ENCODE data around the gene RRBP1.

RRBP1 gene

GRCh38 chr20:17587824-17588223, 94.2 kb downstream of the RRBP1 start:
- H3K27me3 ChIP-seq (replicated peaks in 2 of 5; ENCODE audit: control insufficient read depth in 4 of 5, insufficient read depth in 5 of 5, low read length in 4 of 5), result no peaks in the 10 kb centered on the region
- H3K9me3 ChIP-seq (ENCODE audit: control extremely low read depth in 1 of 5, control insufficient read depth in 4 of 5, insufficient read depth in 2 of 5, low read depth in 1 of 5, low read length in 4 of 5), result no peaks in the 10 kb centered on the region
- H3K36me3 ChIP-seq (ENCODE audit: control insufficient read depth in 4 of 4, insufficient read depth in 4 of 4, low read length in 3 of 4), result peaks cover 0 to 2% (median 0%) of the 10 kb centered on the region in 4 experiments
- no peak overlapping the region for H3K27ac ChIP-seq (ENCODE audit: insufficient read depth in 1 of 2, low read depth in 1 of 2, low read length in 2 of 2, poor library complexity in 1 of 2, severe bottlenecking in 2 of 2)
- no peak overlapping the region for H3K4me3 ChIP-seq (ENCODE audit: control insufficient read depth in 1 of 7, extremely low read depth in 1 of 7, insufficient read depth in 4 of 7, low read depth in 2 of 7, low read length in 6 of 7)
- POLR2A ChIA-PET, result no interaction called here
- H3K4me1 ChIP-seq (ENCODE audit: control extremely low read depth in 1 of 4, control insufficient read depth in 4 of 4, insufficient read depth in 4 of 4, low read length in 3 of 4), result peaks cover 0 to 7% (median 0%) of the 10 kb centered on the region in 4 experiments
- CTCF ChIA-PET, result no interaction called here
- 83% methylated on average over 3 of the region's 3 CpGs for WGBS (ENCODE audit: insufficient coverage)
- no peak for DNase-seq

DNA sequence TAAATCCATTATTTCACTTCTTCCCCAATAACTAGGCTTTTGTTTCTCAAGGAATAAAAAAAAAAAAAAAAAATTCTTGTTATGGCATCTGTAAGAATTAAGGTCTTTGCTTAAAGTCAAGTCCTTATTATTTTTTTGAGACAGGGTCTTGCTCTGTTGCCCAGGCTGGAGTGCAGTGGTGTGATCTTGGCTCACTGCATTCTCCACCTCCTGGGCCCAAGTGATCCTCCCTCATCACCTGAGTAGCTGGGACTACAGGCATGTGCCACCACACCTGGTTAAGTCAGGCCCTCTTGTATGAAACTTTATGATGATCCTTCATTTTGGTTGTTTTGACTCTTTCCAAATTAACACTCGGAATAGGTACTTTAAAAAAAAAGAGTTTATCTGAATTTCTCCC, 94.9 kb downstream of the RRBP1 start:
- CTCF ChIA-PET, result interaction anchor here (0.8 kb wide), 1 partner anchor 58 kb away, joined by 3 read pairs; no protein-coding TSS in a partner anchor
- no peak for DNase-seq
- no CpG with 5 or more reads among the region's 1 CpG for WGBS (ENCODE audit: insufficient coverage)
- POLR2A ChIA-PET, result interaction anchor here (0.6 kb wide), 1 partner anchor 198 kb away, joined by 5 read pairs; no protein-coding TSS in a partner anchor
- H3K9me3 ChIP-seq (ENCODE audit: control extremely low read depth in 1 of 5, control insufficient read depth in 4 of 5, insufficient read depth in 2 of 5, low read depth in 1 of 5, low read length in 4 of 5), result no peaks in the 10 kb centered on the region
- no peak overlapping the region for H3K4me3 ChIP-seq (ENCODE audit: control insufficient read depth in 1 of 7, extremely low read depth in 1 of 7, insufficient read depth in 4 of 7, low read depth in 2 of 7, low read length in 6 of 7)
- H3K27me3 ChIP-seq (replicated peaks in 2 of 5; ENCODE audit: control insufficient read depth in 4 of 5, insufficient read depth in 5 of 5, low read length in 4 of 5), result no peaks in the 10 kb centered on the region
- peaks cover 0 to 7% (median 0%) of the 10 kb centered on the region in 4 experiments for H3K4me1 ChIP-seq (ENCODE audit: control extremely low read depth in 1 of 4, control insufficient read depth in 4 of 4, insufficient read depth in 4 of 4, low read length in 3 of 4)
- H3K36me3 ChIP-seq (ENCODE audit: control insufficient read depth in 4 of 4, insufficient read depth in 4 of 4, low read length in 3 of 4), result peaks cover 0 to 2% (median 0%) of the 10 kb centered on the region in 4 experiments
- no peak overlapping the region for H3K27ac ChIP-seq (ENCODE audit: insufficient read depth in 1 of 2, low read depth in 1 of 2, low read length in 2 of 2, poor library complexity in 1 of 2, severe bottlenecking in 2 of 2)

- Histone ChIP-seq H3K4me3 (ENCODE audit: control insufficient read depth in 1 of 7, extremely low read depth in 1 of 7, insufficient read depth in 4 of 7, low read depth in 2 of 7, low read length in 6 of 7) (no peak overlapping the region), H3K9me3 (ENCODE audit: control extremely low read depth in 1 of 5, control insufficient read depth in 4 of 5, insufficient read depth in 2 of 5, low read depth in 1 of 5, low read length in 4 of 5) (no peaks in the 10 kb centered on the region), H3K27ac (ENCODE audit: insufficient read depth in 1 of 2, low read depth in 1 of 2, low read length in 2 of 2, poor library complexity in 1 of 2, severe bottlenecking in 2 of 2) (no peak overlapping the region), H3K27me3 (replicated peaks in 2 of 5; ENCODE audit: control insufficient read depth in 4 of 5, insufficient read depth in 5 of 5, low read length in 4 of 5) (no peaks in the 10 kb centered on the region), H3K36me3 (ENCODE audit: control insufficient read depth in 4 of 4, insufficient read depth in 4 of 4, low read length in 3 of 4) (no peaks in the 10 kb centered on the region), H3K4me1 (ENCODE audit: control extremely low read depth in 1 of 4, control insufficient read depth in 4 of 4, insufficient read depth in 4 of 4, low read length in 3 of 4) (peaks cover 0 to 7% (median 0%) of the 10 kb centered on the region in 4 experiments)
- WGBS (ENCODE audit: insufficient coverage), result 80% methylated on average over 1 of the region's 2 CpGs
- CTCF ChIA-PET, result interaction anchor here (0.8 to 1.2 kb wide), 2 partner anchors 56 to 59 kb away, joined by 3 read pairs; no protein-coding TSS in a partner anchor
- DNase-seq, result no peak
- POLR2A ChIA-PET, result interaction anchor here (0.6 kb wide), 1 partner anchor 199 kb away, joined by 5 read pairs; no protein-coding TSS in a partner anchor
These were observed 95.8 kb downstream of the RRBP1 start for GRCh38 chr20:17586250-17586649.

DNA sequence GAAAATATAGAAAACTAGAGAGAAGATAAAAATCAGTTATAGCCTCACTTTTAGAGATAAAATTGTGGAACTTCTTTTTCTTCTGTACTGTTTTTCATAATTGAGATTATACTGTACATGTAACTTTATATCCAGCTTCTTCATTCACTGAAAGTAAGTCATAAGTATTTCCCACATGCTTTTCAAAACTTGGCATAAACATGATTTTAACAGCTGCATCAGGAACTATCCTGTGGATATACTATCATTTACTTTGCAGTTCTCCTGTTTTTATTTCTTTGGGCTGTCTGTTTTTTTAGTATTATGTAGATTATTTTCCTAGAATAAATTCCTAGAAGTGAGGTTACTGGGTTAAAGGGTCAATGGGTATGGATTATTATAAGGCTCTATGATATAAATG, 97.4 kb downstream of the RRBP1 start:
- Histone ChIP-seq H3K4me3 (ENCODE audit: control insufficient read depth in 1 of 7, extremely low read depth in 1 of 7, insufficient read depth in 4 of 7, low read depth in 2 of 7, low read length in 6 of 7) (no peak overlapping the region), H3K4me1 (ENCODE audit: control extremely low read depth in 1 of 4, control insufficient read depth in 4 of 4, insufficient read depth in 4 of 4, low read length in 3 of 4) (peaks cover 0 to 2% (median 0%) of the 10 kb centered on the region in 4 experiments), H3K36me3 (ENCODE audit: control insufficient read depth in 4 of 4, insufficient read depth in 4 of 4, low read length in 3 of 4) (no peaks in the 10 kb centered on the region), H3K9me3 (ENCODE audit: control extremely low read depth in 1 of 5, control insufficient read depth in 4 of 5, insufficient read depth in 2 of 5, low read depth in 1 of 5, low read length in 4 of 5) (no peaks in the 10 kb centered on the region), H3K27ac (ENCODE audit: insufficient read depth in 1 of 2, low read depth in 1 of 2, low read length in 2 of 2, poor library complexity in 1 of 2, severe bottlenecking in 2 of 2) (no peak overlapping the region), H3K27me3 (replicated peaks in 2 of 5; ENCODE audit: control insufficient read depth in 4 of 5, insufficient read depth in 5 of 5, low read length in 4 of 5) (no peaks in the 10 kb centered on the region)
- CTCF ChIA-PET, result interaction anchor here (0.9 kb wide), 1 partner anchor 10 kb away, joined by 3 read pairs; no protein-coding TSS in a partner anchor
- DNase-seq, result no peak
- POLR2A ChIA-PET, result no interaction called here

DNA sequence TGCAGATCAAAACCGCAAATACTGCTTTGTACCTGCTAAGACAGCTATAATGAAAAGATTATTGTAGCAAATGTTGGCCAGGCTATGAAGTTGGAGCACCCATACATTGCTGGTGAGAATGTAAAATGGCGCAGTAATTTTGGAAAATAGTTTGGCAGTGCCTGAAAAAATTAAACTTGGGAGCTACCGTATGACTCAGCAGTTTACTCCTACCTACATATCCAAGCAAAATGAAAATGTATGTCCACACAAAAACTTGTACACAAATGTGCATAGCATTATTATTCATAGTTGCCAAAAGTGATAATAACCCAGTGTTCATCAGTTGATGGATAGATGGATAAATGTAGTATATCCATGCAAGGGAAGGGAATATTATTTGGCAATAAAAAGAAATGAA, 98.9 kb downstream of the RRBP1 start:
- CTCF ChIA-PET, result interaction anchor here (0.7 to 1.3 kb wide), 3 partner anchors 34 to 1486 kb away, joined by 3 to 4 read pairs (median 3); no protein-coding TSS in a partner anchor
- H3K4me1 ChIP-seq (ENCODE audit: control extremely low read depth in 1 of 4, control insufficient read depth in 4 of 4, insufficient read depth in 4 of 4, low read length in 3 of 4), result no peaks in the 10 kb centered on the region
- no peak overlapping the region for H3K4me3 ChIP-seq (ENCODE audit: control insufficient read depth in 1 of 7, extremely low read depth in 1 of 7, insufficient read depth in 4 of 7, low read depth in 2 of 7, low read length in 6 of 7)
- no peaks in the 10 kb centered on the region for H3K36me3 ChIP-seq (ENCODE audit: control insufficient read depth in 4 of 4, insufficient read depth in 4 of 4, low read length in 3 of 4)
- POLR2A ChIA-PET, result no interaction called here
- DNase-seq, result no peak
- H3K27me3 ChIP-seq (replicated peaks in 2 of 5; ENCODE audit: control insufficient read depth in 4 of 5, insufficient read depth in 5 of 5, low read length in 4 of 5), result no peaks in the 10 kb centered on the region
- no peaks in the 10 kb centered on the region for H3K9me3 ChIP-seq (ENCODE audit: control extremely low read depth in 1 of 5, control insufficient read depth in 4 of 5, insufficient read depth in 2 of 5, low read depth in 1 of 5, low read length in 4 of 5)
- WGBS (ENCODE audit: insufficient coverage), result 100% methylated on average over 1 of the region's 3 CpGs
- no peak overlapping the region for H3K27ac ChIP-seq (ENCODE audit: insufficient read depth in 1 of 2, low read depth in 1 of 2, low read length in 2 of 2, poor library complexity in 1 of 2, severe bottlenecking in 2 of 2)

DNA sequence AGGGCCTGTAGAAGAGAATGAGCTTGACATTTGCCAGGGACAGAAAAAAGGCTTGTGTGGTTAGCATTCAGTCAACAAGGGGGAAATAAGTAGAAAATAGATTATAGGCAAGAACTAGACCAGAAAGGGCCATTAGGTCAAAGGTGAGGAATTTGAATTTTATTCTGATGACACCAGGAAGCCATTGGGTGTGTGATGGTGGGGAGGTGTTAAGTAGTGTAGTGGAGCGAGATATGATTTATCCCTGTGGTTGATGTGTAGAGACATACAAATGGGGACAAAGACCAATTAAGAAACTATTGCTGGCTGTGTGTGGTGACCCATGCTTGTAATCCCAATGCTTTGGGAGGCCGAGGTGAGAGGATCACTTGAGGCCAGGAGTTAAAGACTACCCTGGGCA, 101.1 kb downstream of the RRBP1 start:
- 100% methylated on average over 2 of the region's 2 CpGs for WGBS (ENCODE audit: insufficient coverage)
- H3K36me3 ChIP-seq (ENCODE audit: control insufficient read depth in 4 of 4, insufficient read depth in 4 of 4, low read length in 3 of 4), result no peaks in the 10 kb centered on the region
- H3K4me1 ChIP-seq (ENCODE audit: control extremely low read depth in 1 of 4, control insufficient read depth in 4 of 4, insufficient read depth in 4 of 4, low read length in 3 of 4), result no peaks in the 10 kb centered on the region
- H3K9me3 ChIP-seq (ENCODE audit: control extremely low read depth in 1 of 5, control insufficient read depth in 4 of 5, insufficient read depth in 2 of 5, low read depth in 1 of 5, low read length in 4 of 5), result no peaks in the 10 kb centered on the region
- ChIA-PET POLR2A (no interaction called here), CTCF (interaction anchor here (1.0 to 1.8 kb wide), 2 partner anchors 10 kb away, joined by 3 to 5 read pairs; no protein-coding TSS in a partner anchor)
- no peak for DNase-seq
- no peaks in the 10 kb centered on the region for H3K27me3 ChIP-seq (replicated peaks in 2 of 5; ENCODE audit: control insufficient read depth in 4 of 5, insufficient read depth in 5 of 5, low read length in 4 of 5)
- H3K27ac ChIP-seq (ENCODE audit: insufficient read depth in 1 of 2, low read depth in 1 of 2, low read length in 2 of 2, poor library complexity in 1 of 2, severe bottlenecking in 2 of 2), result no peak overlapping the region
- no peak overlapping the region for H3K4me3 ChIP-seq (ENCODE audit: control insufficient read depth in 1 of 7, extremely low read depth in 1 of 7, insufficient read depth in 4 of 7, low read depth in 2 of 7, low read length in 6 of 7)

- Histone ChIP-seq H3K27ac (ENCODE audit: insufficient read depth in 1 of 2, low read depth in 1 of 2, low read length in 2 of 2, poor library complexity in 1 of 2, severe bottlenecking in 2 of 2) (no peak overlapping the region), H3K27me3 (replicated peaks in 2 of 5; ENCODE audit: control insufficient read depth in 4 of 5, insufficient read depth in 5 of 5, low read length in 4 of 5) (no peaks in the 10 kb centered on the region), H3K4me3 (ENCODE audit: control insufficient read depth in 1 of 7, extremely low read depth in 1 of 7, insufficient read depth in 4 of 7, low read depth in 2 of 7, low read length in 6 of 7) (no peak overlapping the region), H3K9me3 (ENCODE audit: control extremely low read depth in 1 of 5, control insufficient read depth in 4 of 5, insufficient read depth in 2 of 5, low read depth in 1 of 5, low read length in 4 of 5) (no peaks in the 10 kb centered on the region), H3K36me3 (ENCODE audit: control insufficient read depth in 4 of 4, insufficient read depth in 4 of 4, low read length in 3 of 4) (no peaks in the 10 kb centered on the region), H3K4me1 (ENCODE audit: control extremely low read depth in 1 of 4, control insufficient read depth in 4 of 4, insufficient read depth in 4 of 4, low read length in 3 of 4) (no peaks in the 10 kb centered on the region)
- WGBS (ENCODE audit: insufficient coverage), result 100% methylated on average over 1 of the region's 4 CpGs
- POLR2A ChIA-PET, result no interaction called here
- no peak for DNase-seq
- CTCF ChIA-PET, result interaction anchor here (0.6 to 0.7 kb wide), 2 partner anchors 15 to 299 kb away, joined by 3 read pairs; no protein-coding TSS in a partner anchor
These were observed 102.5 kb downstream of the RRBP1 start for GRCh38 chr20:17579369-17580039.

Measured in common myeloid progenitor, CD34-positive (primary cell).